HG03045 (cell line): ENCODE measurements around the gene PPP5C.
"Not testable (repeated sequence)": the region's sequence is repeated elsewhere in the genome, so short reads cannot be mapped to it uniquely, and the experiment has no call there.

Source experiments
- ATAC-seq: cut with Tn5 transposase; IDR thresholded peaks from one replicate; pipeline ENCODE4 v1.9.1; 2021; ENCODE audit warnings: mild to moderate bottlenecking, moderate library complexity; ENCODE audit not compliant: unreplicated experiment

Gene PPP5C

GRCh38 chr19:46383171-46383815, 36.4 kb downstream of the PPP5C start:
- no peak for ATAC-seq

DNA sequence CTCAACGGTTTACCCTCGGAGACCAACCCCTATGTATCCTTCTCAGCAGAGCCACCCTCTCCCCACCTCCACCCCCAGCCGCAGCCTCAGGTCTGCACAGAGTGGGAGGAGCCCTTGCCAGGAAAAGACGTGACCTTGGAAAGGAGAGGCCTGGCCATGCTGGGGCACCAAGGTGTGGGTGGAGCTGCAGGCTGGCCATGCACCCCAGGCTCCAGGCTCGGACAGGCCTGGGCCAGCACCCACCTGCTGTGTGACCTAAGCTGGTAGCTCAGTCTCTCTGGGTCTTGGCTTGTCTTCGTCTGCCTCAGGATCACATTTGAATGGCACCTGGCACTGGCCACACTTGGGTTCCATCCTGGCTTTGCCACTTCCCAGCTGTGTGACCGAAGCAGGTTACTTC, 37.0 kb downstream of the PPP5C start:
- ATAC-seq: no peak

GRCh38 chr19:46384396-46384795, 37.5 kb downstream of the PPP5C start:
- no peak for ATAC-seq

DNA sequence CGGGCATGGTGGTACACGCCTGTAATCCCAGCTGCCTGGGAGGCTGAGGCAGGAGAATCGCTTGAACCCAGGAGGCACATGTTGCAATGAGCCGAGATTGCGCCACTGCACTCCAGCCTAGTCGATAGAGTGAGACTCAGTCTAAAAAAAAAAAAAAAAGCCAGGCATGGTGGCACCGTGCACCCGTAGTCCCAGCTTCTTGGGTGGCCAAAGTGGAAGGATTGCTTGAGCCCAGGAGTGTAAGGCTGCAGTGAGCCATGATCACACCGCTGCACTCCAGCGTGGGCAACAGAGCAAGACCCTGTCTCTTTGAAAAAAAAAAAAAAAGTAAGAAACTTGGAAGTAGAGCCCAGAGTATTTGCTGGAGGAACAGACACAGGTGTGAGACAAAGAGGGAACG, 38.7 kb downstream of the PPP5C start:
- ATAC-seq: no peak

DNA sequence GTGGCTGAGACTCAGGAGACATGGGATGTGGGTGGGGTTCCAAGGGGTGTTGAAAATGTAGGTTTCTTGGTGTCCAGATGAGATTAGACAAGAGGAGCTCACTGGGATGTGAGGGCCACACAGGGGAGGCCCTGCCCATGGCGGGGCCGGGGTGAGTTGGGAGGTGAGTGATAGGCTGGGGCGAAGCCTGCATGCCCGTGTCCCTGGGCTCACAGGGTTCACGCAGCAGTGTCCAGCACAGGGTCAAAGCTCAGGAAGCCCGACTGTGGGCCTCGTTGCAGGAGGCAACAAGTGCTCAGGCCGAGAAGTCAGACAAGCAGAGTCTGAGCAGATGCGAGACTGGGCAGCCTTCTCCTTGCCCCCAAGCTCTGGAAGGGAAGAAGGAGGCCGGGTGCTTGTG, 39.3 kb downstream of the PPP5C start:
- no peak for ATAC-seq

- ATAC-seq: no peak
Measured at GRCh38 chr19:46386996-46387712, 40.3 kb downstream of the PPP5C start.

DNA sequence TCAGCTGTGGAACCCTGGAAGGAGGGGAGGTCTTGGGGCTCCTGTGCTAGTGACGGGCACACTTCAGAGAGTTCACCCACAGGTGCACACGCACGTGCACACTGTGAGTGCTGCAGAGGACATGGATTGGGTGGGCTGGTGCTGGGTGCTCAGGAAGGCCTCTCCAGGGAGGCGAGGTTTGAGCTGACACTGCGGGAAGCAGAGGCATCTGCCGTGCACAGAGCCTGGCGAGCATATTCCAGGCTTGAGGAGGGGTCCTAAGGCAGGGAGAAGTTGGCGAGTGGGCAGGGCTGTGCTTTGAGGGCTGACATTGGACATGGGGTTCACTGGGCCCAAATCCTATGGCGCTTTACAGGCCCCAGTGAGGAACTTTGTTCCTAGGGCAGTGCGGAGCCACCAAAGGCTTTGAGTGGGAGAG, 40.8 kb downstream of the PPP5C start:
- ATAC-seq: no peak

GRCh38 chr19:46388311-46389095, 41.6 kb downstream of the PPP5C start:
- ATAC-seq: no peak

GRCh38 chr19:46390121-46390858, 43.4 kb downstream of the PPP5C start:
- no peak for ATAC-seq

GRCh38 chr19:46390866-46391265, 44.0 kb downstream of the PPP5C start:
- ATAC-seq: no peak

- ATAC-seq: no peak
Measured at GRCh38 chr19:46391296-46392251, 44.7 kb downstream of the PPP5C start.

DNA sequence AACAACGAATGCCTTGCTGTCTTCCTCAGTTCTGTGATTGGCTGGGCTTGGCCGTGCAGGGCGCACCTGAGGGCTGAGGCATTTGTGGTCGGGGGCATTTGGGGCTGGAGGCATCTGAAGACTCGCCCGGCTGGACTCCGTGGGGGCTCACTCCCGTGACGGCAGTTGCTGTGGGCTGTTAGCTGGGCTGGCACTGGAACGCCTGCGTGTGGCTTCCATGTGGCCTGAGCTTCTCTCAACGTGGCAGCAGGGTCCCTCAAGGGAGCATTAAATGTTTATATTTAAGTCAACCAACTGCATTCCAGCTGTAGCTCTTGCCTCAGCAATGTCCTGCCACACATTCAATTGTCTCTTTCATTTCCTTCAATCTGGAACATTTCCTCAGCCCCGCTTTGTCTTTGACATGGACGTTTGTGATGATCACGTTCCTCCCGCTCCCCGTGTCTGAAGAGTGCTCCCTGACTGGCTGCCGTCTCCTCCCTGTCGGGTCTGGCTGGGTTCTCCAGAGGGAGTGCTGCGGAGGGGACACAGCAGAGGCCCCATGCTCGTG, 45.4 kb downstream of the PPP5C start:
- ATAC-seq: no peak

- no peak for ATAC-seq
Measured at GRCh38 chr19:46392837-46393236, 46.0 kb downstream of the PPP5C start.

DNA sequence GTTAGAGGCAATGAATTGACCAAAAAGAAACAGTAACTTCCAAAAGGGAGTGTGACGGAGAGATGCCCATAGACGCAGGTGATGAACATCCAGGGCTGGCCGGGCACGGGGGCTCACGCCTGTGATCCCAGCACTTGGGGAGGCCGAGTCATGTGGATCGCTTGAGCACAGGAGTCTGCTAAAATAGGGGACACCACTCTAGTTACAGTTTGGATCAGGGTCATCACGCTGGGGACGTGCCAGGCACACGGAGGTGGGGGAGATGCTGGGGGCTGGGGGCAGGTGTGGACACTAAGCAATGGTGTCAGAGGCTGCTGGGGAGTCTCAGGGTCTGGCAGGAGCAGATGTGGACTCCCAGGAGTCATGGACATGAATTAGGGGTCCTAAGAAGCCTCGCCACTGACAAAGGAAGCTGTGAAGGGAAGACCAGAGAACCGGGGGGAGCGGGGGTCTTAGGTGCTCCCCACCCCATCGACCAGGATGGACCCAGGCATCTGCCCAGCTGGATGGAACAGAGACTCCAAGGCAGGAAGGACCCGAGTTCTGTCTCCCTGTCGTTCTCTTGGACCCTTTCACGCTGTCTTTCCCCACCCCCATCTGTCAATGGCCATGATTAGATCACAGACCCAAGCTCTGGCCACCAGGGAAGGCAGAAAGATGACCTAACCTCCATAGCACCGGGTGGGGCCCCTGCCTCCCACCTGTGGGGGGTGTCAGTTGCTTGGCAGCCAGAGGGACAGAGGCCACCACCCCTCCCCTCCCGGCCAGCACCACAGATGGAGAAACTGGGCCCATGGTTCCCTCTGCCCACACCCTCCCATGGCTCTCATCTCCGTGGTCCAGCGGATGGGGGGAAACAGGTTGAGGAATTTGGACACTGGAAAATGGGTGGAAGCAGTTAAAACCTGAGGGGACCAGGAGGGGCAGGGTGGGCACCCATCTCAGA, 46.8 kb downstream of the PPP5C start:
- no peak for ATAC-seq

DNA sequence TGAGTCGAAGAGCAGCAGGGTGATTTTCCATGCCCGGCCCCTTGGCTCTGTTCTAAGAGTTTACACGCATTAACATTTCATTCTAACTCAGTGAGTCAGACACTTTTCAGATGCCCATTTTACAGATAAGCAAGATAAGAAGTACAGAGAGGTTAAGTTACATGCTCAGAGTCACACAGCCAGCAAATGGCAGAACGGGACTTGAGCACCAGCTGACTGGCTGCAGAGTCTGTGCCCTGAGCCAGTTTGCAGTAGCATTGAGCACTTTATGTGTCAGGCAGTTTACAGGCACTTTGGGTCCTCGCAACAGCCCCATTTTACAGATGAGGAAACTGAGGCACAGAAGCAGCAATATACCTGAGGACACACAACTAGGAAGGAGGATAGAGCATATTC, 47.5 kb downstream of the PPP5C start:
- no peak for ATAC-seq

GRCh38 chr19:46397801-46398479, 51.1 kb downstream of the PPP5C start:
- not testable (repeated sequence) for ATAC-seq

- ATAC-seq: no peak
Measured at GRCh38 chr19:46402725-46403124, 55.8 kb downstream of the PPP5C start.
